ENCODE results near the gene SPATA32.

Gene SPATA32

GRCh38 chr17:45293413-45294211 is 31.7 kb upstream of the SPATA32 start:
- DNase-seq (ENCODE audit: low spot score), result peak; percentile 82

GRCh38 chr17:45292696-45293412 is 31.0 kb upstream of the SPATA32 start:
- no peak for DNase-seq (ENCODE audit: low spot score)

DNA sequence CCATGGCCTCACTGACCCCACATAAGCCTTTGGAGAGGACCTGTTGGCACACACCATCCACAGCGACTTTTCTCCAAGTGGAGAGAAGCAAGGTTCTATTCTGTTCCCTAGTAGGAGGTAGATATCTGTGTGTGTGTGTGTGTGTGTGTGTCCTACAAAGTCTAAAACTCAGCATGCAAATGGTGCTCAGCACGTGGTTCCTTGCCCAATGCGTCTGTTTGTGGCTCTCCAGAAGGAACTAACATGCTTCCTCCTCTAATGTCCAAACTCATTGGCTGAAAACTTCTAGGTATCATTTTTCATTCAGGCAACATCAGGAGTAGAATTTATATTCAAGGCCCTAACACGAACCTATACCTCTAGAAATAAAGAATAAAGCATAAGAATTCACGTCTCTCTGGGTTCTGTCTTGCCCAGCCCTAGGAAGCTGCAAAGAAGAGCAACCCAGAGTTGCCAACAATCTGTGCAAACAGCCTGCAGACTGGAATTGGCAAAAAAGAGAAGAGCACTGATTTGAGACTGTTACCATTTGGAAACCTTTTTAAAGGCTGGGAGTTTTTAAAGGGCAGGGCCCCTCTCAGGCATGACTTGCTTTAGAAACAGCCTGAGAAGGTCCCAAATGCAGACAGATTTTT is 29.4 kb upstream of the SPATA32 start:
- no peak for DNase-seq (ENCODE audit: low spot score)

DNA sequence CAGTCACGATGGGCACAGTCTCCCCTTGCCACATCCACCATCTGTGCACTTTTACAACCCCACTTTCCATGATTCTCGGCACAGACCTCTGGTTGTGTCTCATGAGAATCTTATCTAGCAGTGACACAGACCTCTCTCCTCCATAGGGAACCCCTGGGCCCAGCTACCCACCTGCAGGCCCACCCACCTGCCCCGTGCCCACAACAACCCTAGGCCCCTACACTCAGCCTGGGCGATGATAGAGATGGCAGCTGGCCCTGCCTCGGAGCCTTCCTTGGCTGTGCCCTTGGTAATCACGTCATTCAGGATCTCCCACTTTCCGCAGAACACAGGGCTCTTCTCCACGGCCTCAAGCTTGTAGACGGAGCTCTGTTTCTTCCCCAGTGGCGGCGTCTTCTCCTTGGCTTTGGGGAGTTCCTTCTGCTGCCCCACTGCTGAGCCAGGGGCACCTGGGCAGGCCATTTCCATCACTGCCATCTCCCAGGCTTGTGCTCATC is 28.4 kb upstream of the SPATA32 start:
- no peak for DNase-seq (ENCODE audit: low spot score)

GRCh38 chr17:45289301-45290268 is 27.7 kb upstream of the SPATA32 start:
- no peak for DNase-seq (ENCODE audit: low spot score)

GRCh38 chr17:45288825-45289224 is 26.9 kb upstream of the SPATA32 start:
- no peak for DNase-seq (ENCODE audit: low spot score)

DNA sequence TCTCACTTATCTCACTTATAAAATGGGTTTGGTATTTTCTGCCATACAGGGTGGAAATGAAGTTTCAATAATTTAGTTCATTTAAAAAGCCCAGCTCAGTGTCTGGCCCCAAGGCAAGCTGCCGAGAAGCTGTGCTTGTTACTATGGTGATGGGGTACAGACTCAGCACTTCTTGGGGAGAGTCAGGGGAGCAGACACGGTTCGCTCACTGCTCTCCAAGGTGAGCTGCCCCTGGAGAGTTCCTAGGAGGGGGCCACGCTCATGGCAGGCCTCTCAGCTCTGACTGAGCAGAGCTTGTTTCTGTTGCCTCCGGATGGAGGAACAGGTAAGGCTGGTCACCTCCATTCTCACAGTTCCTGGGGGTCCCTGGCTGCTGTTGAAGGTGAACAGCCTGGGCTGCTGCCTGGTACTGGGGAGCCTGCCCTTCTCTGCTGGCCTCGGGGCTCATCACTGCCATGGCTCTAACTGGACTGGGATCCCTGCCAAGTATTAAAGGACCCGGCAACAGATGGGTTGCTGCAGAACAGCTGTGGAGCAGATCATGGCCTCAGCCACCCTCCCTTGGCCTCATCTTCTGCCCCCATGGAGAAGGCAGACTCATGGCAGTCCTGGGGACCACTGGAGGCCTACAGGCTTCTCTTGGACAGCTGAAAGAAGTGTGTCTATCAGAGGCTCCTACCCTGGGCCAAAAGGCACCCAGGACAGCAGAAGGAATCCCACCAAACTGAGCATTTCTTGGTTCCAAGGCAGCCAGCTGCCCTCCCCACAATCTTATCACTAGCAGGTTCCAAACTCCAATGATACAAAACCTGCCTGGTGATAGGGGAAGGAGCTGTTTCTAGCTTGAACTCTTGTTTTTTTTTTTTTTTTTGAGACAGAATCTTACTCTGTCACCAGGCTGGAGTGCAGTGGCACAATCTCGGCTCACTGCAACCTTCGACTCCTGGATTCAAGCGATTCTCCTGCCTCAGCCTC is 25.9 kb upstream of the SPATA32 start:
- DNase-seq (ENCODE audit: low spot score), result no peak

- DNase-seq (ENCODE audit: low spot score), result no peak
Observed at GRCh38 chr17:45286286-45286685, 24.4 kb upstream of the SPATA32 start.

GRCh38 chr17:45284176-45285140 is 22.6 kb upstream of the SPATA32 start:
- no peak for DNase-seq (ENCODE audit: low spot score)

GRCh38 chr17:45283711-45284110 is 21.8 kb upstream of the SPATA32 start:
- no peak for DNase-seq (ENCODE audit: low spot score)

DNA sequence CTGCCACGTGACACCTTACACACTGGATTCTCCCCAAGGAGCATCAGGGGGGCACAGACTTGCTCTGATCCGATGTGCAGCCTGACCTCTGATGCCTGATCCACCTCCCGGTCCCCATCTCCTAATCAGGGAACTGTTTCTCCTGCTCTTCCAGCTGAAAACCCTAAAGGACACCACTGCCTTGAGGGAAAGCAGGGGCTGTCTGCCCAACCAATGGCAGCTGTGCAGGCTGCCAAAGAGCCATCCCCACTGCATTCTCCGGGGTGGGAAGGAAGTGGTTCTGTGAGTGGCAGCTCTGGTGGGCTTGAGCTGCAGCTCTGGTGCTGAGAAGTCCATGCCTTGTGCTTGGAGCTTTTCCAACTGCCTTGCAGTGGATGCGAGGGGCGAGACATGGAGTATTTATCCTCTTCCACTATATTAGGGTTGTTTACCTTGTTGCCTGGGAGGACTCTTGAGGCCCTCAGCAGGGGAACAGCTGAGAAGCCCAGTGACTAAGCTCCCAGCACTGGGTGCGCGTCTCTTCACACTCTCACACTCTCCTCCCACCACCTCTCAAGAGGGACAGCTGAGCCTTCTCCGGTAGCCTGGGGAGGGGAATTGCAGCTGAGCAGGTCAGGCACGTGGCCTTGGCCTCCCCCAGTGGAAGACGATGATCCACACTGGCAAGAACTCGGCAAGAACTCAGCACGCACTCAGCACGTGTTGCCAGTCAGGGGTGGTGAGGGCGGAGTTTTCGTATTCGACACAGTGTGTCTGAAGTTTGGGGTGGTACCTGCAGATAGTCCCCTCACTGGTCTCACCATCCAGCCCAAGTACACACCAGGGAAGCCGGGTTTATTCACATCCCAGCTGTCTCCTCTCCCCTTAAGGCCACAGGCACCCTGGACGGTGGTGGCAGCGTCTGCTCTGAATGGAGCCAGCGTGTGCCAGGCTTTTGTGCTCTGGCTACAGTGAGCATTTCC is 21.1 kb upstream of the SPATA32 start:
- DNase-seq (ENCODE audit: low spot score), result no peak

- no peak for DNase-seq (ENCODE audit: low spot score)
Observed at GRCh38 chr17:45279898-45280297, 18.0 kb upstream of the SPATA32 start.

DNA sequence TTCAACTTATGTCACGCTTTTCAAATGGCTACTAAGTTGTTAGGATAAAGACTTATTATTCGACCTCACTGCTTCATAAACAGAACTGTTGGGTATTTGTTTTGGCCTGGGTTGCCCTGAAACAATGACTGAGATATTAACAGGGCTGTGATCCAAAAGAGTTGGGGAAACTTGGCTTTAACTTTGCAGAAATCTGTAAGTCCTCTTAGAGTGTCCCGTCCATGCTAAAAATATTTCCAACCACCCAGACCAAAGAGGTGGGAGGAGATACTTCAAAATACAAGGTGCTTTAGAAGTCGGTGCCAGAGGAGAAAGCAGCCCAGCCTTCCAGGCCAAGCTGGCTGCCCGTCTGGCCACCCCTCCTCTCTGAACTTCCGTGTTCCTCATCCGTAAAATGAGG is 16.1 kb upstream of the SPATA32 start:
- no peak for DNase-seq (ENCODE audit: low spot score)

- peak; percentile 86 for DNase-seq (ENCODE audit: low spot score)
Observed at GRCh38 chr17:45277216-45277849, 15.4 kb upstream of the SPATA32 start.

DNA sequence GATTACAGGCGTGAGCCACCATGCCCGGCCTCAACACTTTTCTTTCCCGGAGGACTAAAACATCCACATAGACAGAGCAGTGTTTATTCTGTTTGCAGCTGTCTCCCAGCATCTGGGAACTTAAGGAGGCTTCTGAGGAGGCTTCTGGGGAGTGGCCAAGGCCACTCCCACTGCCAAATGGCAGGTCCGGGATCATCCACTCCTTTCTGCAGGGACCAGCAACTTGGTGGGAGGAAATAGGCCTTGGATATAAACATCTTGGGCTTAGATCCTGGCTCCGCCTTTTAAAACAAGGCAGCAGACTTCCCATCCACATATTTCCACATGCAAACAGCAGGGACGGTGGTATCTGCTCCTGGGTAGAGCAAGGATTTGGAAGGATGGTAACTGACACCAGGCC is 14.1 kb upstream of the SPATA32 start:
- DNase-seq (ENCODE audit: low spot score), result no peak

- no peak for DNase-seq (ENCODE audit: low spot score)
Observed at GRCh38 chr17:45274033-45274432, 12.1 kb upstream of the SPATA32 start.

- DNase-seq (ENCODE audit: low spot score), result no peak
Observed at GRCh38 chr17:45273551-45273957, 11.7 kb upstream of the SPATA32 start.

GRCh38 chr17:45271603-45272002 is 9.7 kb upstream of the SPATA32 start:
- DNase-seq (ENCODE audit: low spot score), result no peak
